SK-N-SH treated with all-trans-retinoic acid at 6 μM for 48 hours (cell line): ENCODE data around the gene MYO7A.

ENCODE experiments used
- ATAC-seq: fragments of 200-7000 bp; cut with Tn5 transposase; 3 replicates; pipeline ENCODE4 v1.9.1; 2020; ENCODE audit warnings: mild to moderate bottlenecking, moderate library complexity
- ARNTL ChIP-seq: fragments of 450-650 bp; formaldehyde crosslinking; IDR thresholded peaks from 2 replicates; pipeline ENCODE4 v1.5.0; 2020; ENCODE audit warnings: low read depth, mild to moderate bottlenecking, moderate library complexity, borderline replicate concordance
- BACH2 ChIP-seq: fragments of 250-450 bp; sonication (Bioruptor Pico); IDR thresholded peaks from 2 replicates; pipeline ENCODE4 v1.9.0; 2021; ENCODE audit warnings: mild to moderate bottlenecking, borderline replicate concordance
- CSDC2 ChIP-seq: fragments of 250-450 bp; sonication (Bioruptor Pico); IDR thresholded peaks from 2 replicates; pipeline ENCODE4 v1.5.0; 2020; ENCODE audit warnings: mild to moderate bottlenecking, moderate library complexity
- ESRRG ChIP-seq: fragments of 250-450 bp; sonication (Bioruptor Pico); IDR thresholded peaks from 2 replicates; pipeline ENCODE4 v1.6.1; 2021; ENCODE audit warnings: mild to moderate bottlenecking
- GLIS3 ChIP-seq: fragments of 250-450 bp; sonication (Bioruptor Pico); IDR thresholded peaks from 2 replicates; pipeline ENCODE4 v1.5.0; 2020; ENCODE audit warnings: mild to moderate bottlenecking, moderate library complexity
- ISL1 ChIP-seq: fragments of 250-450 bp; sonication (Bioruptor Pico); IDR thresholded peaks from 2 replicates; pipeline ENCODE4 v2.1.2; 2022; ENCODE audit warnings: mild to moderate bottlenecking, moderate library complexity
- OSR1 ChIP-seq: fragments of 250-450 bp; sonication (Bioruptor Pico); IDR thresholded peaks from 2 replicates; pipeline ENCODE4 v1.8.0; 2022; ENCODE audit warnings: moderate library complexity, mild to moderate bottlenecking, inconsistent platforms
- PPARA ChIP-seq: fragments of 250-450 bp; sonication (Bioruptor Pico); IDR thresholded peaks from 2 replicates; pipeline ENCODE4 v1.5.0; 2020; ENCODE audit warnings: mild to moderate bottlenecking, borderline replicate concordance
- RARB ChIP-seq: fragments of 250-450 bp; sonication (Bioruptor Pico); IDR thresholded peaks from 2 replicates; pipeline ENCODE4 v1.8.0; 2021; ENCODE audit warnings: mild to moderate bottlenecking, moderate library complexity
- SNAI2 ChIP-seq: fragments of 250-450 bp; sonication (Bioruptor Pico); IDR thresholded peaks from 2 replicates; pipeline ENCODE4 v1.5.0; 2020; ENCODE audit warnings: mild to moderate bottlenecking, moderate library complexity
- TOX ChIP-seq: fragments of 250-450 bp; sonication (Bioruptor Pico); IDR thresholded peaks from 2 replicates; pipeline ENCODE4 v1.8.0; 2021; ENCODE audit warnings: mild to moderate bottlenecking, moderate library complexity, borderline replicate concordance
- ZC3H10 ChIP-seq: fragments of 250-450 bp; sonication (Bioruptor Pico); IDR thresholded peaks from 2 replicates; pipeline ENCODE4 v1.5.1; 2021; ENCODE audit warnings: mild to moderate bottlenecking, moderate library complexity
- ZFP3 ChIP-seq: fragments of 250-450 bp; sonication (Bioruptor Pico); IDR thresholded peaks from 2 replicates; pipeline ENCODE4 v1.5.0; 2020; ENCODE audit warnings: mild to moderate bottlenecking, moderate library complexity
- ZFP30 ChIP-seq: fragments of 450-650 bp; formaldehyde crosslinking; IDR thresholded peaks from 2 replicates; pipeline ENCODE4 v1.5.0; 2022; ENCODE audit warnings: mild to moderate bottlenecking, moderate library complexity
- ZNF70 ChIP-seq: fragments of 450-650 bp; formaldehyde crosslinking; IDR thresholded peaks from 2 replicates; pipeline ENCODE4 v1.5.0; 2020; ENCODE audit warnings: mild to moderate bottlenecking, moderate library complexity
- TF ChIP-seq, protein P1 (sequence below): fragments of 250-450 bp; sonication (Bioruptor Pico); IDR thresholded peaks from 2 replicates; pipeline ENCODE4 v1.5.0; 2020; ENCODE audit warnings: mild to moderate bottlenecking, moderate library complexity
- TF ChIP-seq, protein P2 (sequence below): fragments of 250-450 bp; sonication (Bioruptor Pico); IDR thresholded peaks from 2 replicates; pipeline ENCODE4 v1.5.1; 2020; ENCODE audit warnings: low read depth, mild to moderate bottlenecking, moderate library complexity
- TF ChIP-seq, protein P3 (sequence below): fragments of 250-450 bp; sonication (Bioruptor Pico); IDR thresholded peaks from 2 replicates; pipeline ENCODE4 v1.8.0; 2021; ENCODE audit warnings: low read depth, mild to moderate bottlenecking, moderate library complexity, borderline replicate concordance
- TF ChIP-seq, protein P4 (sequence below): fragments of 250-450 bp; sonication (Bioruptor Pico); IDR thresholded peaks from 2 replicates; pipeline ENCODE4 v1.8.0; 2020; ENCODE audit warnings: mild to moderate bottlenecking, moderate library complexity, borderline replicate concordance

MYO7A gene

DNA sequence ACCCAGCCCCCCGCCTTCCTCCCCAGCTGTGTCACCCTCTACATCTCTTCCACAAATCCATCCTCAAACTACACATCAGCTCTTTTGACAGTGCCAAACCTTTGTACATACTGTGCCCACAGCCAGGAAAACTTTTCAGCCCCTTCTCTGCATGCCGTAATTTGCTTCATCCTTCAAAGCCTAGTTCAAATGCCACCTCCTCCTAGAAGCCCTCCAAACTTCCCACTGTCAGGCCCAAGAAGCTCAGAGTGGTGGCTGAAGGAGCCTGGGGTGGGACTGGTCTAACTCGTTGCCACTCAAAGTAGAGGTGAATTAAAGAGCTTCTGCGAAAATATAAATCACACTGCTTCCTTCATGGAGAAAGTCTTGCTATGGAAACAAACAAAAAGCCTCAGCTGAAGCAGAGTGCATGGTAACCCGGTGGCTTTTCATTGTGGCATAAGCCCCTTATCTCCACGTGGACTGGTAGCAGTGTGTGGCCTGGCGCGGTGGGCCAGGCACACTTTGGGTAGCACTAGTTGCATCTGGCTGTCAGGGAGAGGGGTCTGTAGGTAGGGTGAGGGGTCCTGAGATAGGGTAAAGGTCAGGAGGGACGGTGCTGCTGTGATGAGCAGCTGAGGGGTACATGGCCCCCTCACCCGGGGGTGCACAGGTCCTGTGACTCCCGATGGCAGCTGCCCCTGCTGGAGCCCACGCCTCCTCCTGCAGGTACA, 76.9 kb downstream of the MYO7A start:
- no peak for ATAC-seq
- TF ChIP-seq, protein P1, sequence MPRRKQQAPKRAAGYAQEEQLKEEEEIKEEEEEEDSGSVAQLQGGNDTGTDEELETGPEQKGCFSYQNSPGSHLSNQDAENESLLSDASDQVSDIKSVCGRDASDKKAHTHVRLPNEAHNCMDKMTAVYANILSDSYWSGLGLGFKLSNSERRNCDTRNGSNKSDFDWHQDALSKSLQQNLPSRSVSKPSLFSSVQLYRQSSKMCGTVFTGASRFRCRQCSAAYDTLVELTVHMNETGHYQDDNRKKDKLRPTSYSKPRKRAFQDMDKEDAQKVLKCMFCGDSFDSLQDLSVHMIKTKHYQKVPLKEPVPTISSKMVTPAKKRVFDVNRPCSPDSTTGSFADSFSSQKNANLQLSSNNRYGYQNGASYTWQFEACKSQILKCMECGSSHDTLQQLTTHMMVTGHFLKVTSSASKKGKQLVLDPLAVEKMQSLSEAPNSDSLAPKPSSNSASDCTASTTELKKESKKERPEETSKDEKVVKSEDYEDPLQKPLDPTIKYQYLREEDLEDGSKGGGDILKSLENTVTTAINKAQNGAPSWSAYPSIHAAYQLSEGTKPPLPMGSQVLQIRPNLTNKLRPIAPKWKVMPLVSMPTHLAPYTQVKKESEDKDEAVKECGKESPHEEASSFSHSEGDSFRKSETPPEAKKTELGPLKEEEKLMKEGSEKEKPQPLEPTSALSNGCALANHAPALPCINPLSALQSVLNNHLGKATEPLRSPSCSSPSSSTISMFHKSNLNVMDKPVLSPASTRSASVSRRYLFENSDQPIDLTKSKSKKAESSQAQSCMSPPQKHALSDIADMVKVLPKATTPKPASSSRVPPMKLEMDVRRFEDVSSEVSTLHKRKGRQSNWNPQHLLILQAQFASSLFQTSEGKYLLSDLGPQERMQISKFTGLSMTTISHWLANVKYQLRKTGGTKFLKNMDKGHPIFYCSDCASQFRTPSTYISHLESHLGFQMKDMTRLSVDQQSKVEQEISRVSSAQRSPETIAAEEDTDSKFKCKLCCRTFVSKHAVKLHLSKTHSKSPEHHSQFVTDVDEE = no peak
- TF ChIP-seq ESRRG (no peak), ZC3H10 (no peak), GLIS3 (CRISPR knock-in tag) (no peak), ZFP3 (no peak), CSDC2 (CRISPR knock-in tag) (no peak), BACH2 (CRISPR knock-in tag) (no peak), PPARA (CRISPR knock-in tag) (no peak), ISL1 (CRISPR knock-in tag) (no peak), RARB (CRISPR knock-in tag) (no peak), OSR1 (CRISPR knock-in tag) (no peak)
- TF ChIP-seq, protein P2, sequence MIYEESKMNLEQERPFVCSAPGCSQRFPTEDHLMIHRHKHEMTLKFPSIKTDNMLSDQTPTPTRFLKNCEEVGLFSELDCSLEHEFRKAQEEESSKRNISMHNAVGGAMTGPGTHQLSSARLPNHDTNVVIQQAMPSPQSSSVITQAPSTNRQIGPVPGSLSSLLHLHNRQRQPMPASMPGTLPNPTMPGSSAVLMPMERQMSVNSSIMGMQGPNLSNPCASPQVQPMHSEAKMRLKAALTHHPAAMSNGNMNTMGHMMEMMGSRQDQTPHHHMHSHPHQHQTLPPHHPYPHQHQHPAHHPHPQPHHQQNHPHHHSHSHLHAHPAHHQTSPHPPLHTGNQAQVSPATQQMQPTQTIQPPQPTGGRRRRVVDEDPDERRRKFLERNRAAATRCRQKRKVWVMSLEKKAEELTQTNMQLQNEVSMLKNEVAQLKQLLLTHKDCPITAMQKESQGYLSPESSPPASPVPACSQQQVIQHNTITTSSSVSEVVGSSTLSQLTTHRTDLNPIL (CRISPR knock-in tag) = no peak

DNA sequence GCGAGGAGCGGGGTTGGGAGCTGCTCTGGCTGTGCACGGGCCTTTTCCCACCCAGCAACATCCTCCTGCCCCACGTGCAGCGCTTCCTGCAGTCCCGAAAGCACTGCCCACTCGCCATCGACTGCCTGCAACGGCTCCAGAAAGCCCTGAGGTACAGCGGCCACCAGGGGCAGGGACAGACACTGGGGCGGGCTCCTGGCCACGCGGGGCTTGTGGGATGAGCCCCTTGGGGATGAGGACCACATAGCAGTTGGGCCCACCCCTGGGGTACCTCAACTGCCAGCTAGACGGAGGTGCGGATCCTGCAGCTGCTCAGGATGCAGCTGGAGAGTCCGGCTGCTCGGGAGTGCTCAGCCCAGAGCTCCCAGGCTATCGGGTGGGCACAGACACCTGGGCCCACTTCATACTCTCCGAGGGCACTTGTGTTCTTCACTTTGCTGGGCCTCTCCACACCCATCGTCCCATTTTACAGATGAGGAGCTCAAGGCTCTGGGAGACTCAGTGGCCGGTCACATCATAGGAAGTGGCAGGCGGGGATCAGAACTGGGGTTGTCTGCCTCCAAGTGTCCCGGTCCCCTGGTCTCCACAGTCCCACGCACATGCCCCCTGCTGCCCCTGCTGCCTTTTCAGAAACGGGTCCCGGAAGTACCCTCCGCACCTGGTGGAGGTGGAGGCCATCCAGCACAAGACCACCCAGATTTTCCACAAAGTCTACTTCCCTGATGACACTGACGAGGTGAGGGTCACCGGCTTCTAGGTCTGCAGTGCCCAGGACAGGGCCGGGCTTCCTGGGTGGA, 77.6 kb downstream of the MYO7A start:
- TF ChIP-seq PPARA (CRISPR knock-in tag) (no peak), TOX (CRISPR knock-in tag) (no peak), BACH2 (CRISPR knock-in tag) (no peak), ISL1 (CRISPR knock-in tag) (no peak), CSDC2 (CRISPR knock-in tag) (no peak), ZFP30 (CRISPR knock-in tag) (no peak), ESRRG (no peak), ZC3H10 (no peak), SNAI2 (CRISPR knock-in tag) (no peak), ARNTL (CRISPR knock-in tag) (no peak), OSR1 (CRISPR knock-in tag) (no peak), ZNF70 (CRISPR knock-in tag) (no peak), GLIS3 (CRISPR knock-in tag) (no peak)
- TF ChIP-seq, protein P3, sequence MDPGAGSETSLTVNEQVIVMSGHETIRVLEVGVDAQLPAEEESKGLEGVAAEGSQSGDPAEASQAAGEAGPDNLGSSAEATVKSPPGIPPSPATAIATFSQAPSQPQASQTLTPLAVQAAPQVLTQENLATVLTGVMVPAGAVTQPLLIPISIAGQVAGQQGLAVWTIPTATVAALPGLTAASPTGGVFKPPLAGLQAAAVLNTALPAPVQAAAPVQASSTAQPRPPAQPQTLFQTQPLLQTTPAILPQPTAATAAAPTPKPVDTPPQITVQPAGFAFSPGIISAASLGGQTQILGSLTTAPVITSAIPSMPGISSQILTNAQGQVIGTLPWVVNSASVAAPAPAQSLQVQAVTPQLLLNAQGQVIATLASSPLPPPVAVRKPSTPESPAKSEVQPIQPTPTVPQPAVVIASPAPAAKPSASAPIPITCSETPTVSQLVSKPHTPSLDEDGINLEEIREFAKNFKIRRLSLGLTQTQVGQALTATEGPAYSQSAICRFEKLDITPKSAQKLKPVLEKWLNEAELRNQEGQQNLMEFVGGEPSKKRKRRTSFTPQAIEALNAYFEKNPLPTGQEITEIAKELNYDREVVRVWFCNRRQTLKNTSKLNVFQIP = no peak
- TF ChIP-seq, protein P1 = no peak
- TF ChIP-seq, protein P4, sequence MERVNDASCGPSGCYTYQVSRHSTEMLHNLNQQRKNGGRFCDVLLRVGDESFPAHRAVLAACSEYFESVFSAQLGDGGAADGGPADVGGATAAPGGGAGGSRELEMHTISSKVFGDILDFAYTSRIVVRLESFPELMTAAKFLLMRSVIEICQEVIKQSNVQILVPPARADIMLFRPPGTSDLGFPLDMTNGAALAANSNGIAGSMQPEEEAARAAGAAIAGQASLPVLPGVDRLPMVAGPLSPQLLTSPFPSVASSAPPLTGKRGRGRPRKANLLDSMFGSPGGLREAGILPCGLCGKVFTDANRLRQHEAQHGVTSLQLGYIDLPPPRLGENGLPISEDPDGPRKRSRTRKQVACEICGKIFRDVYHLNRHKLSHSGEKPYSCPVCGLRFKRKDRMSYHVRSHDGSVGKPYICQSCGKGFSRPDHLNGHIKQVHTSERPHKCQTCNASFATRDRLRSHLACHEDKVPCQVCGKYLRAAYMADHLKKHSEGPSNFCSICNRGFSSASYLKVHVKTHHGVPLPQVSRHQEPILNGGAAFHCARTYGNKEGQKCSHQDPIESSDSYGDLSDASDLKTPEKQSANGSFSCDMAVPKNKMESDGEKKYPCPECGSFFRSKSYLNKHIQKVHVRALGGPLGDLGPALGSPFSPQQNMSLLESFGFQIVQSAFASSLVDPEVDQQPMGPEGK = no peak
- TF ChIP-seq, all 23 proteins: peak for 0
- no peak for ATAC-seq
